Peyer's patch (tissue), 4 donors: ENCODE data around the gene PLEKHA3.

Experiments
- CTCF ChIP-seq, 6 experiments: fragments of 450-650 bp in 4 of 6; fragments of 200-600 bp in 2 of 6; sonication (generic) in 1 of 6; IDR thresholded peaks; one replicate each; pipeline ENCODE4 v1.5.1; 2017 to 2019; ENCODE audit warnings: antibody characterized with exemption in 6 of 6, mild to moderate bottlenecking in 3 of 6, moderate library complexity in 1 of 6
- POLR2A ChIP-seq, 2 donors: fragments of 450-650 bp; IDR thresholded peaks; one replicate each; pipeline ENCODE4 v1.5.1; 2017; ENCODE audit warnings: antibody characterized with exemption in 2 of 2, mild to moderate bottlenecking in 2 of 2, moderate library complexity in 2 of 2

GRCh38 chr2:178531168-178531567 lies 50.9 kb downstream of the PLEKHA3 start:
- TF ChIP-seq POLR2A (IDR thresholded peaks at IDR 0.05) (no peak), CTCF (IDR thresholded peaks at IDR 0.05) (no peak)
